ENCODE data around the gene FOXO1. TPM values are rescaled to one million over a fixed set of nuclear protein-coding genes. Genes with fewer than 3 reads are reported as not detected.
A peak's percentile ranks its signal among the peaks of the same experiment; 100 is the strongest.

Gene FOXO1
- total and polyA plus RNA-seq, 2 of the 13 experiments (the other 11 are each of a cell fraction or from before 2014, with no cell fraction given) = 8.1 to 13.1 TPM

- TF ChIP-seq PREB (CRISPR knock-in tag; IDR thresholded peaks at IDR 0.05) (no peak), ZNF615 (CRISPR knock-in tag; IDR thresholded peaks at IDR 0.05; ENCODE audit: borderline replicate concordance) (no peak), HIC2 (CRISPR knock-in tag; IDR thresholded peaks at IDR 0.05; ENCODE audit: low read depth) (no peak)
Measured at GRCh38 chr13:40579535-40579934, 86.9 kb downstream of the FOXO1 start (continued).

- POLR2A ChIA-PET = no interaction called here
- in situ Hi-C loops (cut with HindIII; ENCODE audit: extremely low pct_ligation_motif_present, low pct_unique_long_range_greater_than_20kb) = no loop called here
- H3K9ac ChIP-seq (ENCODE audit: insufficient read depth, low read depth, low read length) = no peak overlapping the region
- no peak overlapping the region for H3K27ac ChIP-seq (ENCODE audit: extremely low read length, insufficient read depth, low read length)
- H3K4me2 ChIP-seq (ENCODE audit: low read depth, low read length) = no peak overlapping the region
- BruUV-seq (replicated peaks) = no TSS peak
- peaks cover 82% of the 10 kb centered on the region for H3K4me1 ChIP-seq (ENCODE audit: insufficient read depth, low read length)
- CTCF ChIA-PET (ENCODE audit: low intra/inter-chr PET ratio, low total read pairs) = no interaction called here
- H3K79me2 ChIP-seq (ENCODE audit: insufficient read depth, low read length) = peaks cover 99% of the 10 kb centered on the region
- 83% methylated on average over 3 of the region's 3 CpGs for WGBS (ENCODE audit: low lambda C conversion rate)
- H4K20me1 ChIP-seq (ENCODE audit: insufficient read depth, low read length) = peaks cover 36% of the 10 kb centered on the region
- TF ChIP-seq PRPF4 (IDR thresholded peaks at IDR 0.05; ENCODE audit: low read depth, low read length, poor library complexity, severe bottlenecking) (no peak), FOXC1 (CRISPR knock-in tag; IDR thresholded peaks at IDR 0.05; ENCODE audit: borderline replicate concordance) (no peak), KLF13 (CRISPR knock-in tag; IDR thresholded peaks at IDR 0.05) (no peak), ZNF530 (CRISPR knock-in tag; IDR thresholded peaks at IDR 0.05; ENCODE audit: low read depth) (no peak), EHMT2 (IDR thresholded peaks at IDR 0.05; ENCODE audit: borderline replicate concordance, low read depth, low read length) (no peak), ZNF841 (CRISPR knock-in tag; IDR thresholded peaks at IDR 0.05; ENCODE audit: borderline replicate concordance) (no peak), CCDC6 (CRISPR knock-in tag; IDR thresholded peaks at IDR 0.05) (no peak), GTF2F1 (IDR thresholded peaks at IDR 0.05; ENCODE audit: low read length) (no peak), SPEN (CRISPR knock-in tag; IDR thresholded peaks at IDR 0.05; ENCODE audit: low read depth) (no peak), HNRNPLL (IDR thresholded peaks at IDR 0.05; ENCODE audit: low read depth, low read length, poor library complexity, severe bottlenecking) (no peak), ZNF766 (CRISPR knock-in tag; IDR thresholded peaks at IDR 0.05; ENCODE audit: borderline replicate concordance) (no peak), ZNF432 (CRISPR knock-in tag; IDR thresholded peaks at IDR 0.05; ENCODE audit: borderline replicate concordance) (no peak), RFX5 (IDR thresholded peaks at IDR 0.05; ENCODE audit: low read depth, low read length) (no peak)
- no peak overlapping the region for H2AFZ ChIP-seq (ENCODE audit: low read length)
- peaks cover 0 to 3% of the 10 kb centered on the region in 2 experiments; a peak in 3 of 5 replicates for H3K36me3 ChIP-seq (replicated peaks in 1 of 2; ENCODE audit: control insufficient read depth in 1 of 2, insufficient read depth in 2 of 2, low read length in 2 of 2)
- DNase-seq (ENCODE audit: low spot score) (no peak), ATAC-seq (peak; percentile 52), FAIRE-seq (peak; percentile 8)
- H3K27me3 ChIP-seq (ENCODE audit: control insufficient read depth in 1 of 2, insufficient read depth in 2 of 2, low read length in 2 of 2) = no peaks in the 10 kb centered on the region
- intact Hi-C loops (cut with micrococcal nuclease; ENCODE audit: unreplicated experiment) = loop anchor here (2.0 kb wide), 1 partner anchor 13 kb away; no protein-coding TSS in a partner anchor
- H3K9me3 ChIP-seq (ENCODE audit: low read length) = peaks cover under 1% of the 10 kb centered on the region
- no peak overlapping the region for H3K4me3 ChIP-seq (replicated peaks in 1 of 3; ENCODE audit: insufficient read depth in 1 of 3, low read depth in 2 of 3, low read length in 3 of 3)
Measured at GRCh38 chr13:40578055-40578454, 88.4 kb downstream of the FOXO1 start.
